Measurements from ENCODE around the gene CYRIA. TPM values are rescaled to one million over a fixed set of nuclear protein-coding genes. Genes with fewer than 3 reads are reported as not detected.

Gene CYRIA
- total RNA-seq, 3 donors from 2014 or later (not counting 1 experiment from before 2014, with no cell fraction given), result 37.4 to 54.8 (median 38.5) TPM

- Histone ChIP-seq H3K27me3 (ENCODE audit: control insufficient read depth, insufficient read depth, low read length) (no peaks in the 10 kb centered on the region), H3K9me3 (ENCODE audit: control insufficient read depth, insufficient read depth, low read length) (no peaks in the 10 kb centered on the region), H3K27ac (ENCODE audit: low read length) (no peak overlapping the region), H3K4me3 (ENCODE audit: low read length) (no peak overlapping the region), H3K36me3 (ENCODE audit: control insufficient read depth, insufficient read depth, low read length) (no peaks in the 10 kb centered on the region), H3K4me1 (ENCODE audit: control insufficient read depth, insufficient read depth, low read length) (no peaks in the 10 kb centered on the region)
- DNase-seq (no peak), ATAC-seq (no peak)
- no peak overlapping the region for H3K4me3 Mint-ChIP-seq
- peaks cover 4% of the 10 kb centered on the region in 2 donors for H3K9me3 Mint-ChIP-seq
- H3K27me3 Mint-ChIP-seq (ENCODE audit: low read depth in 2 of 2), result peaks cover 3 to 7% of the 10 kb centered on the region in 2 donors
- peaks cover 12% of the 10 kb centered on the region for H3K36me3 Mint-ChIP-seq
- intact Hi-C loops (cut with micrococcal nuclease), result no loop called here
- TF ChIP-seq CTCF (IDR thresholded peaks at IDR 0.05), result no peak
- no peak overlapping the region for H3K27ac Mint-ChIP-seq
- H3K4me1 Mint-ChIP-seq, result peaks cover 0 to 7% of the 10 kb centered on the region in 2 donors
- 87% methylated on average over 9 of the region's 9 CpGs for WGBS (ENCODE audit: insufficient coverage)
Measured at GRCh38 chr2:16682431-16683118, 16.9 kb upstream of the CYRIA start.

- Histone ChIP-seq H3K27ac (ENCODE audit: low read length) (no peak overlapping the region), H3K36me3 (ENCODE audit: control insufficient read depth, insufficient read depth, low read length) (no peaks in the 10 kb centered on the region), H3K27me3 (ENCODE audit: control insufficient read depth, insufficient read depth, low read length) (no peaks in the 10 kb centered on the region), H3K4me3 (ENCODE audit: low read length) (no peak overlapping the region), H3K4me1 (ENCODE audit: control insufficient read depth, insufficient read depth, low read length) (no peaks in the 10 kb centered on the region), H3K9me3 (ENCODE audit: control insufficient read depth, insufficient read depth, low read length) (no peaks in the 10 kb centered on the region)
- Mint-ChIP-seq H3K9me3 (peaks cover 4% of the 10 kb centered on the region in 2 donors), H3K4me3 (no peak overlapping the region), H3K36me3 (peaks cover 12% of the 10 kb centered on the region), H3K27ac (no peak overlapping the region), H3K4me1 (peaks cover 0 to 7% of the 10 kb centered on the region in 2 donors), H3K27me3 (ENCODE audit: low read depth in 2 of 2) (peaks cover 3 to 7% of the 10 kb centered on the region in 2 donors)
- WGBS (ENCODE audit: insufficient coverage), result 78% methylated on average over 5 of the region's 5 CpGs
- TF ChIP-seq CTCF (IDR thresholded peaks at IDR 0.05), result no peak
- intact Hi-C loops (cut with micrococcal nuclease), result no loop called here
- DNase-seq (no peak), ATAC-seq (no peak)
Measured at GRCh38 chr2:16680781-16681180, 15.1 kb upstream of the CYRIA start.

- no peak for TF ChIP-seq CTCF (IDR thresholded peaks at IDR 0.05)
- ATAC-seq (no peak), DNase-seq (no peak)
- Histone ChIP-seq H3K36me3 (ENCODE audit: control insufficient read depth, insufficient read depth, low read length) (no peaks in the 10 kb centered on the region), H3K27me3 (ENCODE audit: control insufficient read depth, insufficient read depth, low read length) (no peaks in the 10 kb centered on the region), H3K9me3 (ENCODE audit: control insufficient read depth, insufficient read depth, low read length) (no peaks in the 10 kb centered on the region), H3K4me1 (ENCODE audit: control insufficient read depth, insufficient read depth, low read length) (no peaks in the 10 kb centered on the region), H3K27ac (ENCODE audit: low read length) (no peak overlapping the region), H3K4me3 (ENCODE audit: low read length) (no peak overlapping the region)
- H3K4me3 Mint-ChIP-seq, result no peak overlapping the region
- H3K27me3 Mint-ChIP-seq (ENCODE audit: low read depth in 2 of 2), result peaks cover 3 to 7% of the 10 kb centered on the region in 2 donors
- H3K4me1 Mint-ChIP-seq, result peaks cover under 1 to 10% of the 10 kb centered on the region in 2 donors
- peaks cover 12% of the 10 kb centered on the region for H3K36me3 Mint-ChIP-seq
- no CpG with 5 or more reads among the region's 1 CpG for WGBS (ENCODE audit: insufficient coverage)
- peaks cover 4% of the 10 kb centered on the region in 2 donors for H3K9me3 Mint-ChIP-seq
- intact Hi-C loops (cut with micrococcal nuclease), result no loop called here
- H3K27ac Mint-ChIP-seq, result no peak overlapping the region
Measured at GRCh38 chr2:16680304-16680703, 14.7 kb upstream of the CYRIA start.

GRCh38 chr2:16678964-16679363, 13.3 kb upstream of the CYRIA start:
- H3K27me3 Mint-ChIP-seq (ENCODE audit: low read depth in 2 of 2), result peaks cover 3 to 7% of the 10 kb centered on the region in 2 donors
- H3K4me1 Mint-ChIP-seq, result peaks cover 7 to 18% of the 10 kb centered on the region in 2 donors
- H3K4me3 Mint-ChIP-seq, result no peak overlapping the region
- Histone ChIP-seq H3K36me3 (ENCODE audit: control insufficient read depth, insufficient read depth, low read length) (no peaks in the 10 kb centered on the region), H3K27me3 (ENCODE audit: control insufficient read depth, insufficient read depth, low read length) (no peaks in the 10 kb centered on the region), H3K4me3 (ENCODE audit: low read length) (no peak overlapping the region), H3K4me1 (ENCODE audit: control insufficient read depth, insufficient read depth, low read length) (no peaks in the 10 kb centered on the region), H3K9me3 (ENCODE audit: control insufficient read depth, insufficient read depth, low read length) (no peaks in the 10 kb centered on the region), H3K27ac (ENCODE audit: low read length) (no peak overlapping the region)
- H3K9me3 Mint-ChIP-seq, result peaks cover 4% of the 10 kb centered on the region in 2 donors
- H3K36me3 Mint-ChIP-seq, result peaks cover 12% of the 10 kb centered on the region
- no peak overlapping the region for H3K27ac Mint-ChIP-seq
- DNase-seq (no peak), ATAC-seq (no peak)
- WGBS (ENCODE audit: insufficient coverage), result 92% methylated on average over 4 of the region's 4 CpGs
- intact Hi-C loops (cut with micrococcal nuclease), result no loop called here
- TF ChIP-seq CTCF (IDR thresholded peaks at IDR 0.05), result no peak

Data from natural killer cell (primary cell).